HG02798 (cell line): ENCODE data around the gene PLPP4.

Experiments used
- ATAC-seq: cut with Tn5 transposase; IDR thresholded peaks from one replicate; pipeline ENCODE4 v1.9.1; 2021; ENCODE audit warnings: mild to moderate bottlenecking; ENCODE audit not compliant: unreplicated experiment, poor library complexity

The PLPP4 gene

GRCh38 chr10:120483651-120484301, 26.7 kb downstream of the PLPP4 start:
- ATAC-seq = no peak

- ATAC-seq = no peak
Observed at GRCh38 chr10:120485946-120486345, 28.9 kb downstream of the PLPP4 start.

- ATAC-seq = no peak
Observed at GRCh38 chr10:120486671-120487205, 29.7 kb downstream of the PLPP4 start.

GRCh38 chr10:120490288-120490687, 33.3 kb downstream of the PLPP4 start:
- ATAC-seq = no peak

- no peak for ATAC-seq
Observed at GRCh38 chr10:120492346-120492745, 35.3 kb downstream of the PLPP4 start.

GRCh38 chr10:120493411-120494312, 36.6 kb downstream of the PLPP4 start:
- peak; percentile 76 for ATAC-seq

- ATAC-seq = no peak
Observed at GRCh38 chr10:120494313-120494710, 37.3 kb downstream of the PLPP4 start.

GRCh38 chr10:120495226-120496009, 38.4 kb downstream of the PLPP4 start:
- no peak for ATAC-seq

GRCh38 chr10:120499883-120500282, 42.9 kb downstream of the PLPP4 start:
- ATAC-seq = no peak

GRCh38 chr10:120503689-120504088, 46.7 kb downstream of the PLPP4 start:
- ATAC-seq = no peak

GRCh38 chr10:120504227-120504626, 47.2 kb downstream of the PLPP4 start:
- peak; percentile 49 for ATAC-seq

GRCh38 chr10:120505056-120505455, 48.0 kb downstream of the PLPP4 start:
- no peak for ATAC-seq

GRCh38 chr10:120505866-120506265, 48.8 kb downstream of the PLPP4 start:
- ATAC-seq = no peak

GRCh38 chr10:120506674-120507073, 49.6 kb downstream of the PLPP4 start:
- ATAC-seq = no peak

- no peak for ATAC-seq
Observed at GRCh38 chr10:120507175-120507574, 50.1 kb downstream of the PLPP4 start.

- ATAC-seq = no peak
Observed at GRCh38 chr10:120507651-120508050, 50.6 kb downstream of the PLPP4 start.

GRCh38 chr10:120508393-120508792, 51.4 kb downstream of the PLPP4 start:
- no peak for ATAC-seq

GRCh38 chr10:120508966-120509365, 51.9 kb downstream of the PLPP4 start:
- no peak for ATAC-seq

- ATAC-seq = no peak
Observed at GRCh38 chr10:120511165-120511564, 54.1 kb downstream of the PLPP4 start.

GRCh38 chr10:120513307-120513796, 56.3 kb downstream of the PLPP4 start:
- no peak for ATAC-seq
